ENCODE measurements around the gene SLC4A5. TPM values are rescaled to one million over a fixed set of nuclear protein-coding genes. Genes with fewer than 3 reads are reported as not detected.

The SLC4A5 gene
- total and polyA plus RNA-seq, 2 of the 8 experiments (the other 6 are each of a cell fraction or from before 2014, with no cell fraction given): 0.42 to 0.52 TPM

GRCh38 chr2:74225698-74226459, 117.3 kb downstream of the SLC4A5 start (continued):
- TF ChIP-seq CBX5 (IDR thresholded peaks at IDR 0.05; ENCODE audit: low read depth, low read length): no peak
- no peak for TF ChIP-seq TAF1 (IDR thresholded peaks at IDR 0.05; ENCODE audit: low read depth, low read length)
- TF ChIP-seq FOSL1 (IDR thresholded peaks at IDR 0.05; ENCODE audit: insufficient read depth, low read depth, low read length): no peak
- no peak for TF ChIP-seq ATF2 (IDR thresholded peaks at IDR 0.05; ENCODE audit: low read length)

Data from H1 (cell line).